ENCODE measurements around the gene GPR87.

GPR87 gene

DNA sequence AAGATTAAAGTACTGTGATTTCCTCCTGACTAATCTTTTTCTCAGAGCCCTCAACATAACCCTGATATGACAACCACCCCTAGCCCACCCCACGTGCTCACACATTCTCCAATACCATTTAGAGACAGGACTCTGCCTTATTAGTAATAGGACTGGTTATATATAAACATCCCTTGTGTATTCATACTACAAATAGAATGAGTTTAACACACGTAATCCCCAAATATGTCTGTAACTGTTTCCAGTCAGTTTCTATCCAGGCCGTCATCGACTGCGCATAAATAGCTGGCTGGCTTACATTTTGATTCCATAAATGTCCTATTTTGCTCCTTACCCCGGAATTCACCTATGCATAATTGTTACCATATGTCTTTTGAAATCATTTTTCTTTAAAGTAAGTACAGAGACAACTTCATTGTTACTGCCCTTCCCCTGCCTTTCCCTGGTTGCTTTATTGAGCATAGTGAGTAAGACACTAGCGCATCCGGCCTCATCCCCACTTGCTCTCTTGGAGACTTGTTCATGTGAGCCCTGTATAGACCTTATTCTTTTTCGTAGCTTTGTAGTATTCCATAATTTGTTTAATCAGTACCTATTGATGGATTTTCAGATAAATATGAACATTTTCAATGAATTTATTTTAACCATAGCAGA lies 34.8 kb downstream of the GPR87 start:
- no peak for DNase-seq

DNA sequence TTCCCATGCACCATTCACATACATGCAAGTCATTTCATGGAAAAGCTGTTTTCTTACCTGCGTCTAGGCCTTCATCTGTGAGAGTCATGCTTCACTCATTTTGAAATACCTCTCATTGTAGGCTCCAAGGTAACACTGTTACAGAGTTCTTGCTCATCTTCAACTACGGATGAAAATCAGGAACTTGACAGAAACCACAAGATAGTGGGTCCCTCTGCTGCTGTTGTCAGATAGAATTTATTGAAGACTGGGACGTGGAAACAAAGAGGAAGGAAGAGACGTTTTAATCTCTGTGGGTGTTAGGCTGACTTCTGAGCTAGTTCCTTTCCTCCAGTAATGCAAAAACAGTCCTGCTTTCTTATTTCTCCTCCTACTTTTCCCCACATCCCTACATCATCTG lies 38.4 kb downstream of the GPR87 start, which contains the start of gene P2RY14:
P2RY14 (minus strand) TSS at position 313 of the 400 bp plus-strand sequence. CDS start 64,226 bp downstream, outside the sequence.
- peak; percentile 11 for DNase-seq

DNA sequence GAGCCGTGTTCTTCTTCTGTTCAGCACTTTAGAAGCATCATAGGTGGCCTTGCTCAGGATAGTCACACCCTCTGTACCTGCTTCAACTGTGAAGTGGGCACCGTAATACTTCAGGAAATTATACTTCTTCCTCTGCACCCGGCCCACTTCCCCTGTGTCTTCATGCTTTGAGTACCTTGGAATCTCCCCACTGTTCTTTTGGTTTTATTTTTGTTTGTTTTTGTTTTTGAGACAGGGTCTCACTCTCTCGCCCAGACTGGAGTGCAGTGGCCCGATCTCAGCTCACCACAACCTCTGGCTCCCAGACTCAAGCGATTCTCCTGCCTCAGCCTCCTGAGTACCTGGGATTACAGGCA lies 40.0 kb downstream of the GPR87 start:
- peak; percentile 71 for DNase-seq

GRCh38 chr3:151276038-151276686 lies 40.5 kb downstream of the GPR87 start:
- no peak for DNase-seq

GRCh38 chr3:151275091-151275490 lies 41.5 kb downstream of the GPR87 start:
- DNase-seq = no peak

- no peak for DNase-seq
These were observed 47.0 kb downstream of the GPR87 start for GRCh38 chr3:151269631-151270030.

- no peak for DNase-seq
These were observed 48.1 kb downstream of the GPR87 start for GRCh38 chr3:151268267-151269235.

DNA sequence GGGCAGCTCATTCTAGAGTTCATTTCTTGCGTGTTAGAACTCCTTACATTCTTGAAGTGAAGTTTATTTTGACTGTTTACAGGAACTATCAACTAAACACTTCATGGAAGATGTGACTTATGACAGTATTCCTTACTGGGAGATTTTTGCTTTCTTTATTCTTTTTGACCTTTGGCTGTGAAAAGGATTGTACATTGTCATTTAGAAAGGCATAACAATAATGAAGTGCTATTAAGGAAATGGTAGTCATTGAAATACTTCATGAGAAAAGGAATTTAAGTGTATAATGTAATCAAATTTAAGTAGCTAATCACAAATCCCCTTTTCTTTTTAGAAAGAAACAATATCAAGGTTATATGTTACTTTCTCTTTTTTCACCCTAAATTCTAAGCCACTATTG lies 49.6 kb downstream of the GPR87 start:
- no peak for DNase-seq

- DNase-seq = peak; percentile 87
These were observed 50.8 kb downstream of the GPR87 start for GRCh38 chr3:151265866-151266265.

DNA sequence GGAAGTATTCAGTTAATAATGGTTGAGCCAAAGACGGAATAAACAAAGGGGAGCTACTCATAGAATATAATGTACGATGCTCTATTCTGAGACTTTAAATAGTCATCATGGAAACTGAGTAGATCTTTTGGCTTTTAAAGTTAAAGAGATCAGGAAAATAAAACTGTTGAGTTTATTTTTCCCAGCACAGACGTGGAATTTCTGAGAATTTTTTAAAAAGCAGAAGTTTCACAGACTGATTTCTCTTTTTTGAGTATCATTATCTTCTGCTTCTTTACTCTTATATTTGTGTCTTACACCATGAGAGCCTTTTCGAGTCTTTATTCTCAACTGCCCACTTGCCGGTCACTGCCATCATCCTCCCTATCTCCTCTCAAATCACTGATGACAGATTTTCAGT lies 51.5 kb downstream of the GPR87 start:
- no peak for DNase-seq

GRCh38 chr3:151264605-151265004 lies 52.0 kb downstream of the GPR87 start:
- no peak for DNase-seq

DNA sequence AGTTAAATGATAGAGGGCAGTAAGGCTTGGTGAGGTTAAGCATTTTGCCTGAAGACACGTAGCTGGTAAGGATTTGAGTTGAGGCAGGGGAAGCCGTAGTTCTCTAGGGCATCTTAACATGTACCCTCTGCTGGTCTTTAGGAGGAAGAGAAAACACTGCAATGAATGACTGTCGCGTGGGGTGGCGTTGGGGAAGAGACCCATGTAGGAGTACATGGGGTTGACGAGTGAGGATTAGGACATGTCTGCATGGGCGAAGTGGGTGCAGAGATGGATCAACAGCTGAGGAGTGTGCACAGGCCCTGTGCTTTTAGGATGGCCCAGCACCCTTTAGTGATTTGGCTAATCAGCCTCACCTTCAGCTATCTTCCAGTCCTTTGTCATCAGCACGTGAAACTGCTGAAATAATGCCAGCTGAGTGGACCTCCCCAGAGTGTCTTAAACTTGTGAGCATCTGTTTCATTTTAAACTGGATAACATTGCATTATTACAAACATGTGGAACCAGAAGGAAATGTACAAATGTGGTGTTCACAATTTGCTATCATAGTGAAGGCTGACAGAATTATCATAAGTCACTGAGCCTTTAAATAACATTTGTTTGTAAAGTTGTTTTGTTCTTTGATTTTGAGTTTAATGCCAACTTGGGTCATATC lies 53.6 kb downstream of the GPR87 start:
- no peak for DNase-seq

GRCh38 chr3:151259664-151260063 lies 57.0 kb downstream of the GPR87 start:
- DNase-seq = no peak

DNA sequence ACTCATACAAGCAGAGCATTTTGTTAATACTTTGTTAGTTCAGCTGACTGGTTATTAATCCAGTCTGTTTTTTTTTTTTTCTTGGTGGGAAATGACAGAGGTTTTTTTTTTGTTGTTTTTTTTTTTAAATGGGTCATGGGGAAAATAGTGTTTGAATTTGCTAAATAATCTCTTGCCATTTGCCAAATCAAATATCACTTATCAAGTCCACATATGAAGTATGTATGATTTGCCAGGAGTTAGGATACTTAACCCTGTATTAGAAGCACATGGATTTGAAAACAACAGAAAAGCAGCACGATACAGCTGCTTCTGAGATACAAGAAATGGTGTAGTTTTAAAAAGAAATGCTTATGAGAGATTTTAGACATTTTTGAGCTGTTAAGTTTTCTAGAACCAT lies 59.9 kb downstream of the GPR87 start:
- DNase-seq = no peak

DNA sequence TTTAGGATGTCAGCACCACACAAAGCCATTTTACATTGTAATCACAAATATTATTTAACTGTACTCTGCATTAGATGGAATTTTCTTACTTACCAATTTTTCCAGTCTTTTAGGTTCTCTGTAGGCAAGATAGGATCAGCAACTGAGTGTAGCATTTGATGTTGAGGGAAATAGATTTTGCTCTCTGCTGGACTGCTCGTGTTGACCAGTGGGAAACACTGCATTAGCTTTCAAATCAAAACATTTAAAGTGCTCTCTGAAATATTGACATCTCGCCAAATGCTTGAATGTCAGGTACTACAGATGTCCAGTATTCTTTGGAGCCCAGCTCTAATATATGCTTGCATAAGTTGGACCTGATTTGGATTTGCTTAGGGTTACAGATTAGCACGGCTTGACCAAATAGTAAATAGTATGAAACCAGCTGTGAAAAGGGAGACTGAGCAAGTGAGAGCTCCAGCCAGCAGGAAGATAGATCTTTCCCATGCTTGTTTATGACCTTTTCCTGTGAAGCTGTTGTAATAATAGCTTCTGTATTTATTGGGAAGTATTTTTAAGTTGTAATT lies 67.8 kb downstream of the GPR87 start:
- DNase-seq = no peak
